Measurements from ENCODE around the gene CFAP221. TPM values are rescaled to one million over a fixed set of nuclear protein-coding genes. Genes with fewer than 3 reads are reported as not detected.

CFAP221 gene
- total and polyA plus RNA-seq, 10 of the 15 experiments (the other 5 are each of a cell fraction or from before 2014, with no cell fraction given): not detected

GRCh38 chr2:119629323-119629825 is 85.1 kb downstream of the CFAP221 start:
- Histone ChIP-seq H3K79me2 (ENCODE audit: control insufficient read depth, insufficient read depth, low read length) (no peaks in the 10 kb centered on the region), H3K4me1 (ENCODE audit: control insufficient read depth, insufficient read depth, low read length) (no peaks in the 10 kb centered on the region), H2AFZ (ENCODE audit: control insufficient read depth, low read depth, low read length) (no peak overlapping the region), H3K9ac (ENCODE audit: control insufficient read depth, insufficient read depth, low read length) (no peak overlapping the region), H3K4me2 (ENCODE audit: control insufficient read depth, insufficient read depth) (no peak overlapping the region), H3K27me3 (replicated peaks in 1 of 2; ENCODE audit: control insufficient read depth in 2 of 2, insufficient read depth in 2 of 2, low read length in 1 of 2) (peaks cover 0 to 4% of the 10 kb centered on the region in 2 experiments; a peak in 1 of 4 replicates), H3K36me3 (ENCODE audit: control insufficient read depth in 2 of 2, insufficient read depth in 2 of 2, low read length in 1 of 2) (no peaks in the 10 kb centered on the region), H3K4me3 (no peak overlapping the region), H3K9me3 (replicated peaks; ENCODE audit: control insufficient read depth, insufficient read depth, low read length) (no peaks in the 10 kb centered on the region), H4K20me1 (ENCODE audit: control insufficient read depth, insufficient read depth) (no peaks in the 10 kb centered on the region), H3K27ac (ENCODE audit: control insufficient read depth, insufficient read depth) (no peak overlapping the region)
- ChIA-PET SMC1A (ENCODE audit: uncharacterized antibody, unreplicated experiment) (no interaction called here), RAD21 (ENCODE audit: unreplicated experiment) (no interaction called here), CTCF (no interaction called here), POLR2A (no interaction called here)
- in situ Hi-C loops (cut with MboI): no loop called here
- no peak for TF ChIP-seq MYB (IDR thresholded peaks at IDR 0.05; ENCODE audit: borderline replicate concordance, low read depth, low read length)
- no peak for TF ChIP-seq BCL11A (IDR thresholded peaks at IDR 0.05; ENCODE audit: low read depth, low read length)
- TF ChIP-seq RUNX3 (IDR thresholded peaks at IDR 0.05; ENCODE audit: low read length): no peak
- TF ChIP-seq NRF1 (conservative IDR thresholded peaks at IDR 0.05; ENCODE audit: low read depth, low read length): no peak
- no peak for TF ChIP-seq YY1 (IDR thresholded peaks at IDR 0.05; ENCODE audit: low read depth, low read length)
- no peak for TF ChIP-seq ZNF384 (IDR thresholded peaks at IDR 0.05; ENCODE audit: borderline replicate concordance, low read depth, low read length)
- no peak for TF ChIP-seq POLR2AphosphoS5 (IDR thresholded peaks at IDR 0.05; ENCODE audit: low read length)
- TF ChIP-seq, protein P1, sequence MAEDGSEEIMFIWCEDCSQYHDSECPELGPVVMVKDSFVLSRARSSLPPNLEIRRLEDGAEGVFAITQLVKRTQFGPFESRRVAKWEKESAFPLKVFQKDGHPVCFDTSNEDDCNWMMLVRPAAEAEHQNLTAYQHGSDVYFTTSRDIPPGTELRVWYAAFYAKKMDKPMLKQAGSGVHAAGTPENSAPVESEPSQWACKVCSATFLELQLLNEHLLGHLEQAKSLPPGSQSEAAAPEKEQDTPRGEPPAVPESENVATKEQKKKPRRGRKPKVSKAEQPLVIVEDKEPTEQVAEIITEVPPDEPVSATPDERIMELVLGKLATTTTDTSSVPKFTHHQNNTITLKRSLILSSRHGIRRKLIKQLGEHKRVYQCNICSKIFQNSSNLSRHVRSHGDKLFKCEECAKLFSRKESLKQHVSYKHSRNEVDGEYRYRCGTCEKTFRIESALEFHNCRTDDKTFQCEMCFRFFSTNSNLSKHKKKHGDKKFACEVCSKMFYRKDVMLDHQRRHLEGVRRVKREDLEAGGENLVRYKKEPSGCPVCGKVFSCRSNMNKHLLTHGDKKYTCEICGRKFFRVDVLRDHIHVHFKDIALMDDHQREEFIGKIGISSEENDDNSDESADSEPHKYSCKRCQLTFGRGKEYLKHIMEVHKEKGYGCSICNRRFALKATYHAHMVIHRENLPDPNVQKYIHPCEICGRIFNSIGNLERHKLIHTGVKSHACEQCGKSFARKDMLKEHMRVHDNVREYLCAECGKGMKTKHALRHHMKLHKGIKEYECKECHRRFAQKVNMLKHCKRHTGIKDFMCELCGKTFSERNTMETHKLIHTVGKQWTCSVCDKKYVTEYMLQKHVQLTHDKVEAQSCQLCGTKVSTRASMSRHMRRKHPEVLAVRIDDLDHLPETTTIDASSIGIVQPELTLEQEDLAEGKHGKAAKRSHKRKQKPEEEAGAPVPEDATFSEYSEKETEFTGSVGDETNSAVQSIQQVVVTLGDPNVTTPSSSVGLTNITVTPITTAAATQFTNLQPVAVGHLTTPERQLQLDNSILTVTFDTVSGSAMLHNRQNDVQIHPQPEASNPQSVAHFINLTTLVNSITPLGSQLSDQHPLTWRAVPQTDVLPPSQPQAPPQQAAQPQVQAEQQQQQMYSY (CRISPR knock-in tag; IDR thresholded peaks at IDR 0.05): no peak
- no peak for TF ChIP-seq EED (IDR thresholded peaks at IDR 0.05; ENCODE audit: low read depth)
- TF ChIP-seq CREM (IDR thresholded peaks at IDR 0.05; ENCODE audit: low read depth): no peak
- TF ChIP-seq CHD4 (IDR thresholded peaks at IDR 0.05): no peak
- no peak for TF ChIP-seq NR2C1 (IDR thresholded peaks at IDR 0.05)
- TF ChIP-seq CEBPB (IDR thresholded peaks at IDR 0.05; ENCODE audit: borderline replicate concordance in 1 of 2, low read depth in 2 of 2, low read length in 2 of 2): no peak
- TF ChIP-seq PAX5 (IDR thresholded peaks at IDR 0.05; ENCODE audit: borderline replicate concordance, low read depth, low read length): no peak
- TF ChIP-seq MXI1 (IDR thresholded peaks at IDR 0.05; ENCODE audit: low read depth, low read length): no peak
- TF ChIP-seq ZNF217 (IDR thresholded peaks at IDR 0.05): no peak
- no peak for TF ChIP-seq EGR1 (IDR thresholded peaks at IDR 0.05; ENCODE audit: borderline replicate concordance in 1 of 2, low read depth in 2 of 2, low read length in 2 of 2)
- TF ChIP-seq SREBF1 (IDR thresholded peaks at IDR 0.05; ENCODE audit: low read length): no peak
- no peak for TF ChIP-seq GABPA (IDR thresholded peaks at IDR 0.05; ENCODE audit: low read depth)
- intact Hi-C loops (cut with micrococcal nuclease; ENCODE audit: unreplicated experiment): no loop called here
- FAIRE-seq (no peak), ATAC-seq (no peak), DNase-seq (ENCODE audit: low read depth, low spot score) (no peak)
- BruUV-seq (replicated peaks): no TSS peak
- WGBS (ENCODE audit: insufficient coverage, insufficient replicate concordance, low lambda C conversion rate, missing lambda C conversion rate): 37% methylated on average over 5 of the region's 5 CpGs
